Tibial nerve (tissue), 4 donors: ENCODE data around the gene MDM4. TPM values are rescaled to one million over a fixed set of nuclear protein-coding genes. Genes with fewer than 3 reads are reported as not detected.

Experiments used
- DNase-seq, 2 donors: peaks; one replicate each; pipeline ENCODE4 v3.0.0-alpha.2; 2019; ENCODE audit warnings: low spot score in 2 of 2
- H3K27ac ChIP-seq, 4 donors: fragments of 200-600 bp; sonication (generic) in 3 of 4; one replicate each; pipeline ENCODE4 v1.5.1; 2017 to 2019; ENCODE audit warnings: mild to moderate bottlenecking in 1 of 4
- H3K27me3 ChIP-seq, 2 donors: fragments of 200-600 bp; sonication (generic) in 1 of 2; one replicate each; pipeline versions ENCODE4 v1.5.1 to v1.6.0; 2017 to 2019
- H3K36me3 ChIP-seq, 3 donors: fragments of 200-600 bp; sonication (generic); one replicate each; pipeline ENCODE4 v1.5.1; 2018 to 2019
- H3K4me1 ChIP-seq, 4 donors: fragments of 200-600 bp; sonication (generic) in 3 of 4; one replicate each; pipeline ENCODE4 v1.5.1; 2017 to 2019
- H3K4me3 ChIP-seq, 4 donors: fragments of 200-600 bp; sonication (generic) in 3 of 4; one replicate each; pipeline ENCODE4 v1.5.1; 2017 to 2019; ENCODE audit warnings: mild to moderate bottlenecking in 1 of 4, moderate library complexity in 1 of 4
- H3K9me3 ChIP-seq, 4 donors: fragments of 200-600 bp; sonication (generic) in 3 of 4; one replicate each; pipeline ENCODE4 v1.5.1; 2017 to 2019
- CTCF ChIP-seq, 5 experiments: fragments of 200-600 bp in 3 of 5; fragments of 450-650 bp in 2 of 5; sonication (generic) in 3 of 5; IDR thresholded peaks; one replicate each; pipeline ENCODE4 v1.5.1; 2016 to 2019; ENCODE audit warnings: antibody characterized with exemption in 5 of 5, mild to moderate bottlenecking in 3 of 5, moderate library complexity in 2 of 5
- EP300 ChIP-seq, 2 donors: sonication (generic); formaldehyde crosslinking; IDR thresholded peaks; one replicate each; pipeline ENCODE4 v1.6.1; 2017; ENCODE audit warnings: antibody characterized with exemption in 2 of 2, mild to moderate bottlenecking in 1 of 2
- POLR2A ChIP-seq, 2 donors: fragments of 450-650 bp; IDR thresholded peaks; one replicate each; pipeline ENCODE4 v1.6.1; 2017; ENCODE audit warnings: antibody characterized with exemption in 2 of 2, mild to moderate bottlenecking in 2 of 2, moderate library complexity in 2 of 2
- WGBS, 2 donors: methylation state at CpG; one replicate each; pipeline ENCODE4 v1.1.5; 2018; 5-methylcytosine and 5-hydroxymethylcytosine counted together
- total RNA-seq, 4 donors: library from RNA; depleted of rRNA; stranded (reverse); fragments of >200 nt; gene quantifications; one replicate each; pipeline ENCODE4 v1.1.0, GENCODE V29; 2016

The MDM4 gene
- total RNA-seq, 4 donors from 2014 or later, result 83.0 to 113 (median 101) TPM

- Histone ChIP-seq H3K4me3 (no peak overlapping the region), H3K9me3 (no peaks in the 10 kb centered on the region), H3K27ac (peak overlapping the region in 1 of 4 donors; percentile 90), H3K36me3 (no peaks in the 10 kb centered on the region), H3K4me1 (peaks cover 0 to 64% (median 43%) of the 10 kb centered on the region in 4 donors), H3K27me3 (no peaks in the 10 kb centered on the region)
- no peak for DNase-seq
- TF ChIP-seq POLR2A (IDR thresholded peaks at IDR 0.05), result no peak
- WGBS, 2 donors, result 86 to 91% methylated on average over 10 of the region's 10 CpGs
Measured at GRCh38 chr1:204469304-204469703, 46.9 kb upstream of the MDM4 start.

- no peak overlapping the region for H3K27ac ChIP-seq
- DNase-seq, result no peak
- H3K36me3 ChIP-seq, result no peaks in the 10 kb centered on the region
- H3K9me3 ChIP-seq, result no peaks in the 10 kb centered on the region
- H3K4me3 ChIP-seq, result no peak overlapping the region
- no peak for TF ChIP-seq POLR2A (IDR thresholded peaks at IDR 0.05)
- TF ChIP-seq CTCF (IDR thresholded peaks at IDR 0.05), result no peak
- TF ChIP-seq EP300 (IDR thresholded peaks at IDR 0.05), result no peak
- 91 to 93% methylated on average over 4 of the region's 4 CpGs for WGBS, 2 donors
- peaks cover 0 to 63% (median 21%) of the 10 kb centered on the region in 4 donors for H3K4me1 ChIP-seq
- no peaks in the 10 kb centered on the region for H3K27me3 ChIP-seq
Measured at GRCh38 chr1:204471687-204472086, 44.5 kb upstream of the MDM4 start.

DNA sequence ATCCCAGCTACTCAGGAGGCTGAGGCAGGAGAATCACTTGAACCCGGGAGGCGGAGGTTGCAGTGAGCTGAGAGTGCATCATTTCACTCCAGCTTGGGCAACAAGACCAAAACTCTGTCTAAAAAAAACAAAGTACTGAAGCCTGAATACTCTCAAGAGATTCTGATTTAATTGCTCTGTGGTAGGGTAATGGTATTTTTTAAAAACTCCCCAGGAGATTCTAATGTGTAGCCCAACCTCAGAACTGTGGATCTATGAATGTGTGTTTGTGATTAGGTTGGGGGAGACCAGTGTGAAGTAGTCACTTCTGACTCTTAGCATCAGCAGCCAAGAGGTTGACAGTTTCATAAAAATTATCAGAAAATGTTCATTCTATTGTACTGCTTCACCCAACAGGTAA lies 43.5 kb upstream of the MDM4 start:
- no peak overlapping the region for H3K27ac ChIP-seq
- no peak for DNase-seq
- no peak overlapping the region for H3K4me3 ChIP-seq
- TF ChIP-seq POLR2A (IDR thresholded peaks at IDR 0.05) (no peak), CTCF (IDR thresholded peaks at IDR 0.05) (no peak), EP300 (IDR thresholded peaks at IDR 0.05) (no peak)
- WGBS, 2 donors, result 74 to 82% methylated on average over 2 of the region's 2 CpGs
- H3K4me1 ChIP-seq, result peaks cover 0 to 63% (median 19%) of the 10 kb centered on the region in 4 donors
- no peaks in the 10 kb centered on the region for H3K9me3 ChIP-seq
- H3K36me3 ChIP-seq, result no peaks in the 10 kb centered on the region
- no peaks in the 10 kb centered on the region for H3K27me3 ChIP-seq

GRCh38 chr1:204473400-204473965 lies 42.7 kb upstream of the MDM4 start:
- peaks cover 0 to 63% (median 19%) of the 10 kb centered on the region in 4 donors for H3K4me1 ChIP-seq
- WGBS, 2 donors, result 52 to 86% methylated on average over 1 of the region's 1 CpG
- TF ChIP-seq CTCF (IDR thresholded peaks at IDR 0.05) (no peak), EP300 (IDR thresholded peaks at IDR 0.05) (no peak), POLR2A (IDR thresholded peaks at IDR 0.05) (no peak)

DNA sequence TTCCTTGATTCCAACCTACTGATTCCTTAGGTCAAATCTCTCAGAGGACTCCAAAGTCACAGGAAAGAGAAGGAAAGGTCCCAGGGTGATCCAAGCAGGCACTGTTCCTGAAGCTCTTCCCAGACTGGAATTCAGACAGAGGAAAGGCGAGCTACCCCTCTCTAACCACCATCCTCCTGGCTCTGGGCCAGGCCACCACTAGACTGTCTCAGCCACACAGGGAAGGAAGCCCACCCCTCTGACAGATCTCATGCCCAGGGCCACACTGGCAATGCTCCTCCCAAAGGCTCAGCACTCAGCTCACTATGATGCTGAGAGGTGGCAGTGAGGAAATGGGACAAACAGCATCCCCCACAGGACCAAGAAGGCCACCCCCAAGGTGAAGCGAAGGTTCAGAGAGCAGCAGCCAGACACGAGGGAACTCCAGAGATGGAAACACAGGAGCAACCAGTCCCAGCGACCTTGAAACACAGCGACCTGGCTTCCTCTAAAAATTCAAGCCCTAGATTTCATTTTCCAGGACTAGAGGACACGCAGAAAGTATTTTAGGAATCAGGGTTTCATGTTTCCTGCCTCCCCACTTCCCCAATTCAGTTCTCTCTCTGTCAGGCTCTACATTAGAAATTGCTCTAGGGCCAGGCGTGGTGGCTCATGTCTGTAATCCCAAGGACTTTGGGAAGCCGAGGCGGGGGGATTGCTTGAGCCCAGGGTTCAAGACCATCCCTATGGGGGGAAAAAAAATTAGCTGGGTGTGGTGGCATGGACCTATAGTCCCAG lies 40.4 kb upstream of the MDM4 start:
- WGBS, 2 donors, result 67 to 71% methylated on average over 9 of the region's 9 CpGs
- H3K9me3 ChIP-seq, result no peaks in the 10 kb centered on the region
- no peaks in the 10 kb centered on the region for H3K27me3 ChIP-seq
- H3K36me3 ChIP-seq, result no peaks in the 10 kb centered on the region
- no peak for DNase-seq
- H3K4me3 ChIP-seq, result no peak overlapping the region
- H3K4me1 ChIP-seq, result peaks cover 0 to 75% (median 38%) of the 10 kb centered on the region in 4 donors
- peak overlapping the region in 2 of 4 donors; percentile 12 to 56 for H3K27ac ChIP-seq
- TF ChIP-seq CTCF (IDR thresholded peaks at IDR 0.05), result no peak
- no peak for TF ChIP-seq POLR2A (IDR thresholded peaks at IDR 0.05)
- TF ChIP-seq EP300 (IDR thresholded peaks at IDR 0.05), result no peak

More at GRCh38 chr1:204473400-204473965, 42.7 kb upstream of the MDM4 start:
- H3K4me3 ChIP-seq, result no peak overlapping the region
- H3K9me3 ChIP-seq, result no peaks in the 10 kb centered on the region
- H3K27ac ChIP-seq, result no peak overlapping the region
- no peaks in the 10 kb centered on the region for H3K27me3 ChIP-seq
- no peaks in the 10 kb centered on the region for H3K36me3 ChIP-seq
- DNase-seq, result no peak
